ENCODE results near the gene TJP1. TPM values are rescaled to one million over a fixed set of nuclear protein-coding genes. Genes with fewer than 3 reads are reported as not detected.

The TJP1 gene
- total RNA-seq, 1 donor from 2014 or later, result 89.3 TPM

DNA sequence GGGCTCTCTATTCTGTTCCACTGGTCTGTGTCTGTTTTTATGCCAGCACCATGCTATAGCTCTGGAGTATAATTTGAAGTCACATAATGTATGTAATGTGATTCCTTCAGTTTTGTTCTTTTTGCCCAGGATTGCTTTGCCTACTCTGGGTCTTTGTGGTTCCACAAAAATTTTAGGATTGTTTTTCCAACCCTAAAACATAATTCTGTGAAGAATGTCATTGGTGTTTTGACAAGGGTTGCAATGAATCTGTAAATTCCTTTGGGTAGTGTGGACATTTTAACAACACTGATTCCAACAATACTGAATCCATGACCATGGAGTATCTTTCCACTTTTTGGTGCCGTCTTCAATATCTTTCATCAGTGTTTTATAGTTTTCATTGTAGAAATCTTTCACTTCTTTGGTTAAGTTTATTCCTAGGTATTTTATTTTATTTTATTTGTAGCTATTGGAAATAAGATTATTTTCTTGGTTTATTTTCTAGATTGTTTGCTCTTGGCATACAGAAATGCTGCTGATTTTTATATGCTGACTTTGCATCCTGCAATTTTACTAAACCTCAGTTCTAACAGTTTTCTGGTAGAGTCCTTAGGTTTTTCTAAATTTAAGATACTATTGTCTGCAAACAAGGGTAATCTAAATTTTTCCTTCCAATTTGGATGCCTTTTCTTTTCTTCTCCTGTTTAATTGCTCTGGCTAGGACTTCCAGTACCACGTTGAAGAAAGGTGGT is 29.7 kb downstream of the TJP1 start:
- DNase-seq (ENCODE audit: extremely low spot score, unreplicated experiment), result no peak
- Mint-ChIP-seq H3K4me3 (no peak overlapping the region), H3K27me3 (no peaks in the 10 kb centered on the region), H3K4me1 (ENCODE audit: unreplicated experiment) (no peaks in the 10 kb centered on the region), H3K9me3 (peaks cover 21% of the 10 kb centered on the region), H3K36me3 (peaks cover 50% of the 10 kb centered on the region), H3K27ac (no peak overlapping the region)
- no peak for TF ChIP-seq CTCF (conservative IDR thresholded peaks at IDR 0.05)

- no peak for DNase-seq (ENCODE audit: extremely low spot score, unreplicated experiment)
- H3K27ac Mint-ChIP-seq, result no peak overlapping the region
- TF ChIP-seq CTCF (conservative IDR thresholded peaks at IDR 0.05), result no peak
- peaks cover 43% of the 10 kb centered on the region for H3K36me3 Mint-ChIP-seq
- no peak overlapping the region for H3K4me3 Mint-ChIP-seq
- H3K4me1 Mint-ChIP-seq (ENCODE audit: unreplicated experiment), result peaks cover 5% of the 10 kb centered on the region
- no peaks in the 10 kb centered on the region for H3K27me3 Mint-ChIP-seq
- peaks cover 22% of the 10 kb centered on the region for H3K9me3 Mint-ChIP-seq
Measured at GRCh38 chr15:29790607-29791006, 31.7 kb downstream of the TJP1 start.

DNA sequence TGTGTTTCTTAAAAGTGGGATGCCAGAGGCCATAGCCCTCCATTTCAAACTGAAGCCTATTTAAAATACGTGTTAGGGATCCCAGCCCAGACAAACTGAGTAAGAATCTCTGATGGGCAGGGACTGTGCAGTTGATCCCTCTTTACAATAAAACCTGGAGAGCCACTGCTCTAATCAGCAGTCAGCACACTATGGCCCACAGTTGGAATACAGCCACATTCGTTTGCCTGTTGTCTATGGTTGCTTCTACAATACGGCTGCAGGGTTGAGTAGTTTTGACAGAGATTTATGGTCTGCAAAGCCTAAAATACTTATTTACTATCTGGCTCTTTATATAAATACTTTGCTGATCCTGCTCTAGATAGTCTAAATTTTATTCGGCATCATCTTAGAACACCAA is 32.4 kb downstream of the TJP1 start:
- Mint-ChIP-seq H3K27ac (no peak overlapping the region), H3K36me3 (peaks cover 43% of the 10 kb centered on the region), H3K4me1 (ENCODE audit: unreplicated experiment) (peaks cover 7% of the 10 kb centered on the region), H3K4me3 (no peak overlapping the region), H3K27me3 (no peaks in the 10 kb centered on the region), H3K9me3 (peaks cover 21% of the 10 kb centered on the region)
- DNase-seq (ENCODE audit: extremely low spot score, unreplicated experiment), result no peak
- no peak for TF ChIP-seq CTCF (conservative IDR thresholded peaks at IDR 0.05)

DNA sequence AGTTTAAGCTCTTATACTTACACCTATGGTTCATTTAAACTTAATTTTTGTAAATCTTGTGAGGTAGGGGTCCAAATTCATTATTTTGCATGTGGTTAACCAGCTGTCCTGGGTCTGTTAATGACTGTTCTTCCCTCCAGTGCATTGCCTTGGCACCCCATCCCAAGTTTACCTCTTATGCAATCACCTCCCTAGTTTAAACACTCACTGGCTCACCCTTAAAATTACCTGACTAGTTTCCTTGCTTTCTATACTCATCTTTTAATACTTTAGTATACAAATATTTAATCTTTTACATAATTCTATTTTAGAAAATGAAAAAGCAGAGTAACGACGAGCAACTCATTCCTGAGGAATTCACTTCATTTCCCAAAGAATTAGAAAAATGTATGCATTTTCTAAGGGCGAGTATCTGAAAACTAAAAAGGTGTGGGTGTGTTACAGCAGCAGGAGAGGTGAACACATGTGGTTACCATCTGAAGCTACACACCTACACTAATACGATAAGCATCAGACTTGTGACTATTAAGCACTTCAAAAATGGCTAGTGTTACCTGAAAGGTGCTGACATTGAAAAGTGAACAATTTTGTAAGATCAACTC is 33.7 kb downstream of the TJP1 start:
- no peak for TF ChIP-seq CTCF (conservative IDR thresholded peaks at IDR 0.05)
- peaks cover 14% of the 10 kb centered on the region for H3K9me3 Mint-ChIP-seq
- DNase-seq (ENCODE audit: extremely low spot score, unreplicated experiment), result no peak
- H3K4me3 Mint-ChIP-seq, result no peak overlapping the region
- H3K27me3 Mint-ChIP-seq, result no peaks in the 10 kb centered on the region
- H3K36me3 Mint-ChIP-seq, result peaks cover 35% of the 10 kb centered on the region
- peaks cover 7% of the 10 kb centered on the region for H3K4me1 Mint-ChIP-seq (ENCODE audit: unreplicated experiment)
- no peak overlapping the region for H3K27ac Mint-ChIP-seq

DNA sequence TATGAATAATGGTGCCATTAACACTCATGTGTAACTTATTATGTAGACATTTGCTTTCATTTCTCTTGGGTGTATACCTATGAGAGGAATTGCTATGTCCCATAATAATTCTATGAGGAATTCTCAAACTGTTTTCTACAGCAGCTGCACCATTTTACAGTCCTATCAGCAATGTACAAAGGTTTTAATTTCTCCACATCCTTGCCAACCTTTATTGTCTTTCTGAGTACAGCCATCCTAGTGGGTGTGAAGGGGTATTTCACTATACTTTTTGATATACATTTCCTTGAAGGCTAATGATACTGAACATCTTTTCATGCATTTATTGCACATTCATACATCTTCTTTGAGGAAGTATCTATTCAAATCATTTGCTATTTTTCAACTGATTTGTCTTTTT is 34.5 kb downstream of the TJP1 start:
- no peak overlapping the region for H3K27ac Mint-ChIP-seq
- peaks cover 9% of the 10 kb centered on the region for H3K9me3 Mint-ChIP-seq
- H3K4me1 Mint-ChIP-seq (ENCODE audit: unreplicated experiment), result peaks cover 7% of the 10 kb centered on the region
- H3K4me3 Mint-ChIP-seq, result no peak overlapping the region
- H3K27me3 Mint-ChIP-seq, result no peaks in the 10 kb centered on the region
- TF ChIP-seq CTCF (conservative IDR thresholded peaks at IDR 0.05), result peak; percentile 35
- no peak for DNase-seq (ENCODE audit: extremely low spot score, unreplicated experiment)
- peaks cover 32% of the 10 kb centered on the region for H3K36me3 Mint-ChIP-seq
